GM12865 (cell line): ENCODE measurements around the gene ARSB.

Experiments
- DNase-seq: peaks from one replicate; pipeline ENCODE4 v3.0.0; 2010; ENCODE audit warnings: low read depth
- H3K4me3 ChIP-seq: 2 replicates; pipeline ENCODE4 v1.5.1; 2011; ENCODE audit warnings: mild to moderate bottlenecking, low read depth, low read length, control low read depth
- TF ChIP-seq, protein P1 (sequence below): IDR thresholded peaks from 2 replicates; pipeline ENCODE4 v1.5.1; 2011; ENCODE audit warnings: low read length, control low read depth, low read depth, inconsistent platforms; ENCODE audit not compliant: insufficient read depth; ENCODE audit errors: missing control alignments

Gene ARSB

DNA sequence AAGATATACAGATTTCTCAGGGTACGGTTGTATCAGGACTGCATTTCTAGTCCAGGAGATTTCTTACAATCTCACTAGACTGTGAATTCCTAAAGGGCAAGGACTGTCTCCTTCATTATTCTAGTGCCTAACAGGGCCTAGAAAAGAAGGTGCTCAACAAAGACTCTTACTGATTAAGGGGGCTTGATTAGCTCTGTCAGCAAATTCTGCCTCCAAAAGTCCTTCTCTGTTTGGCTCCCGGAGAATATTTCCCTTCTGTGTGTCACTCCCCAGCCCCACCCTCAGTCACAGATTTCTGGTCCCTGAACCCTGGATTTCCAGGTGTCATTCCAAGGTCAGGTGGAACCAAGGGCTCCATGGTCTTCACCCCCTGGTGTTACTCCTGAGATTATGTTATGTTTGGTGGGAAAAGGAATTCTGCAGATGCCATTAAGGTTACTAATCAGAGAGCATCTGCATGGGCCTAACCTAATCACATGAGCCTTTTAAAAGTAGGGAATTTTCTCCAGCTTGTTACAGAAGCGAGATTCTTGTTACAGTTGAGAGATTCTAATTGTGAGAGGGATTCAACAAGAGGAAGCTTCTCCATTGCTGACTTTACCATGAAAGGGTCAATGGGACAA, 168.9 kb downstream of the ARSB start:
- no peak overlapping the region for H3K4me3 ChIP-seq
- TF ChIP-seq, protein P1, sequence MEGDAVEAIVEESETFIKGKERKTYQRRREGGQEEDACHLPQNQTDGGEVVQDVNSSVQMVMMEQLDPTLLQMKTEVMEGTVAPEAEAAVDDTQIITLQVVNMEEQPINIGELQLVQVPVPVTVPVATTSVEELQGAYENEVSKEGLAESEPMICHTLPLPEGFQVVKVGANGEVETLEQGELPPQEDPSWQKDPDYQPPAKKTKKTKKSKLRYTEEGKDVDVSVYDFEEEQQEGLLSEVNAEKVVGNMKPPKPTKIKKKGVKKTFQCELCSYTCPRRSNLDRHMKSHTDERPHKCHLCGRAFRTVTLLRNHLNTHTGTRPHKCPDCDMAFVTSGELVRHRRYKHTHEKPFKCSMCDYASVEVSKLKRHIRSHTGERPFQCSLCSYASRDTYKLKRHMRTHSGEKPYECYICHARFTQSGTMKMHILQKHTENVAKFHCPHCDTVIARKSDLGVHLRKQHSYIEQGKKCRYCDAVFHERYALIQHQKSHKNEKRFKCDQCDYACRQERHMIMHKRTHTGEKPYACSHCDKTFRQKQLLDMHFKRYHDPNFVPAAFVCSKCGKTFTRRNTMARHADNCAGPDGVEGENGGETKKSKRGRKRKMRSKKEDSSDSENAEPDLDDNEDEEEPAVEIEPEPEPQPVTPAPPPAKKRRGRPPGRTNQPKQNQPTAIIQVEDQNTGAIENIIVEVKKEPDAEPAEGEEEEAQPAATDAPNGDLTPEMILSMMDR: no peak
- DNase-seq: no peak

DNA sequence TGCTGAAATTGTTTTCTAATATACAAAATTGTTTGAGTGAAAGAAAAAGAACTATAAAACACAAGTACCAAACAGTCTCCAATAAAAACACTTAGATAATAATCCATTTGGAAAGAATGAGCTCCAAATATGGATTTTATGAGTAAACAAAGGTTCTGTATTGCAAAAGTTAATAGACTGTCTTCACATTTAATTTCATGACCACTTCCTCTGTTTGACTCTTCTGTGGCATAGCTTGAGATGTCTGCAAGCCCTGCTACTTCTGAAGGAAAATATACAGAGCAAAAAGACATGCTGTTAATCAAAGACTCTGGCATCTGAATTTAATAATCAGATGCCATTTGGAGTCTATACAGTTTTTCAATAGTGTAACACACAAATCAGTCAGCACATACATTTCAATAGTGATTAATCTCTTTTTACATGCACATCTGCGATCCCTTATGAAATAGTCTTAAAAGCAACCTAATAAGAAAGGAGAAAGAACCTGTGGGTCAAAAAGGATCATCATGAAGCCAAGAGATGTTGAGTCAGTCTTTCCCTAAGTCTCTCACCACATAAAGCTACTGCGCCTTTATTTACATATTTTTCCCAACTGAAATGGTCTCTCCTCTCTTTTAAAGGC, 171.1 kb downstream of the ARSB start:
- no peak for DNase-seq
- H3K4me3 ChIP-seq: no peak overlapping the region
- TF ChIP-seq, protein P1: no peak

DNA sequence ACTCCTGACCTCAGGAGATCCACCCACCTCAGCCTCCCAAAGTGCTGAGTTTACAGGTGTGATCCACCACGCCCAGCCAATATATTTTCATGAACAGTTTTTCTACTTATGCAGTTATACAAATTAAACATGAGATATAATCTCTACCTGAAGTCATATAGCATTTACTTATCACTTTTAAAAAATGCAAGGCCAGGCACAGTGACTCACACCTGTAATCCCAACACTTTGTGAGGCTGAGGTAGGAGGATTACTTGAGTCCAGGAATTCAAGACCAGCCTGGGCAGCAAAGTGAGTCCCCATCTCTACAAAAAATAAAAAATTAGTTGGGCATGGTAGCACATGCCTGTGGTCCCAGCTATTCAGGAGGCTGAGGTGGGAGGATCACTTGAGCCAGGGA, 171.8 kb downstream of the ARSB start:
- H3K4me3 ChIP-seq: no peak overlapping the region
- no peak for DNase-seq
- TF ChIP-seq, protein P1: no peak

DNA sequence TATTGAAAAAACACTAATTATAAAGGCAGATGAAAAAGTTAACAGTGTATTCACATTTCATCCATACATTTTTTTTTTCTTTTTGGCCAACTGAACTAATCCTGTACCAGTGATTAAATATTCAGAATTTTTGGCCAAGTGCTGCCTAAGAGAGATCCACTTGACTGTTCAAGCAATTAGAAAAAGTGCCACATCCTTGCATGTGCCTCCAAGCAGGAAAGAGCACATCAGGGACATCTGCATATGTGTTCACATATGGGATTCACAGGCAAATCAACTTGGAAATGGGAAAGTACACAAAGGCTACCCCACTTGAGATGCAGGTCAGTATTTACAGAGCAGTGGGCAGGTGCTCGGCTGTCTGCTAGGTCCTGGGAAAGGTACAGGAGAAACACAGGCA, 173.2 kb downstream of the ARSB start:
- TF ChIP-seq, protein P1: no peak
- no peak overlapping the region for H3K4me3 ChIP-seq
- DNase-seq: no peak

DNA sequence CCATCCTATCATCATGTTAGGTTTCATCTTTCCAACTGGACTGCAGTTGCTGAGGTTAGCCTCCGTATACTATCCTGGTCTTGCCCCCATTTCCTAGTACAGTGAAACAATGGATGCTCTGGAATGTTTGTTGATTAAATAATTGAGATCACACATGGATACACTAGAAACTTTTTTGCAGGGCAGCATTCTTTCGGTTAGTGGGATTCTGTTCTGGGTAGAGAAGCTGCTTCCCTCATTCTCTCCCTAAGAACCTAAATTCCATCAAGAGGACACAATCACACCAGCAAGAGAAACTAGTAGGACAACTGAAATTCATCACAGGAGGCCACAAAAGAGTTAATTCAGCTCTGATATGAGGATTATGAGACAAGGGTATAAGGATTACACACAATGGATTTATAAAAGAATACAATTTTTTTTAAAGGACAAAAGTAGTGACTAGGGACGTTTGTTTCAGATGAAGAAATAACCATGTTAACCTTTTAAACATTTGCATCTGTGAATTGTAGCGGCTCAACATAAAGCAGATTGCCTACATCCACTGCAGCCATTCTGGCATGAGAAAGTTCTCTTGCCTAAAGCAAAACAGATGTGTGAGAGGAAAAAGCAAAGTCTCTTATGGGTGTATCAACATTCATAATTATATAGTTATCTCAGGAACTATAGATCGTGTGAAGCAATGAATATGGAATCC, 173.8 kb downstream of the ARSB start:
- DNase-seq: no peak
- no peak overlapping the region for H3K4me3 ChIP-seq
- TF ChIP-seq, protein P1: no peak

DNA sequence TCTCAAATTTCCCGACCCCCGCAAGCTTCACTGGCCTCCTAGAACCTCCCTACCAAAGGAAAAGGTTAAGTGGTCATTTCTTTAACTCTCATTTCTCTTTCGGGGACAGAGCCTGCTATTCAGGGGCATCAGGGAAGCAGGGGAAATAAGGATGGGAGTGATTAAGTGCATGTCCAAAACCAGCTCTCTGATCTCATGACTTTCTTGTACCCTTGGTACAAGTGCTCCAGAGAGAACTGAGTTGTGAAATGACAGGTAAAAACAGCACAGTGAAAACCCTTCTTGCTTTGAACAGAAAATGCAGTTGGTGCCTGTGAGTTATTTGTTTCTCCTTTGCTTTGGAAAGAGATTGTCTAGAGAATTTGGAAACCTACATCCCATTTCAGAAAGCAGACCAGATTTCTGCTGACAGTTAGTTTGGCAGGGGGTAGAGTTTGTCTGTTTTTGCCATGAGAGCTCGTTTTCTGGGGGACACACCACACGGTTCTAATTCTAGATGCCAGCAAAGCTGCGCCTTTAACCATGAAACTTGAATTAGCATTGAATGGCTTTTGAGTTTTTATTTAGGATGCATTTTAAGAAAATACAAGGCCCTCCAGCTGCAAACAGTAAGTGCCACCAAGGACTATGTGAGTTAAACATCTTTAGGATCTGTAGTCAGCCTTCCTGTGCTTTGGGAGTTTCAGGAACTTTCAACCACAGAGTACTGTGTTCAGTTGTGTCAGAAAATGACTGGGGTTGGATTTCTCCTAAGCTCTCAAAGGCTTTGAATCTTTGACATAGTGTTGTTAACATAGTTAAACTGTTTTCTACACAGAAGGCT, 174.8 kb downstream of the ARSB start:
- TF ChIP-seq, protein P1: no peak
- H3K4me3 ChIP-seq: no peak overlapping the region
- DNase-seq: no peak
